Activated naive CD4-positive, alpha-beta T cell (primary cell): ENCODE measurements around the gene LRRC4C.

Source experiments
- DNase-seq, 4 experiments: peaks; one replicate each; lab custom pipeline; 2025; lab: John Stamatoyannopoulos, UW

Gene LRRC4C

DNA sequence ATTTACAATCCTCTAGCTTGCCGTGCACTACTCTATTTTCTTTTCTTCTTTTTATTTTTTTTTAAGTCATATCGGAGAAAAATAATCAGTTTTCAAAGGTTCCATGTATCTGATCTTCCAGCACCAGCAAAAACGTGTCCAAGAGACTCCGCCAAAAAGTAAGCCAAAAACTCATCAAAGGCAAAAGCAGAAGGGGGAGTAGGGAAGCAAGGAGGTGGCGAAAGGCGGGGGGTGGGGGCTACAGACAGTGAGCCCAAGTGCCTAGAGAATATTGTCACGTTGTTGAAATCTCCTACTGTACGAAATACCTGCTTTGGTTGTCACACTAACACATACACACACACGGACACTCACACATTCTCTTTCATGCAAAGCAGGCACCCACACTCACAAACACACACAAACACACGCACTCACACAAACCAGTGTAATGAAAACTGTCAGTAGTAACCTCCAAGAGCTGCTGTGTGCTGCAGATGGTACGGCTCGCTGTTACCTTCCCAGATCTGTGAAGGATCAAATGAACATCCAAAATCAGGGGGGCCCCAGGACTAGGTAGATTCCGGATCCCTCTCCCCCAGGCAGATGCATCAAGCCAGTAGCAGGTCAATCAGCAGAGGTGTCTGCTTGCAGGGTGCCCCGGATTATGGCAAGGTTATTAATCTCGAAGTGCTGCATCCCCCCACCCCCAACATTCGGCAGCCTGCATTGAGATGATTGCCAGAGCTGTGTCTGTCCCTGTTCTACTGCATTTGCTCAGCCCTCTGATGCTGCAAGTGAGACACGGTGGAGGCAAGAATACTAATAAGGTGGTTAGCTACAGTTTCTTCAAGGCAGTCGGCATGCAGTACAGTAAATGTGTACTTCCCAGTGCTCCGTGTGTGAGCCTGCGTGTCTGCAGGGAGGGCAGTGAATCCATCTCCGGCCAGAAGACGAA is at the start of gene LRRC4C:
TSS of gene LRRC4C (minus strand) at position 188 of the 937 bp plus-strand sequence.
- DNase-seq: no peak

GRCh38 chr11:41508121-41508520 is 48.7 kb upstream of the LRRC4C start:
- DNase-seq: no peak

DNA sequence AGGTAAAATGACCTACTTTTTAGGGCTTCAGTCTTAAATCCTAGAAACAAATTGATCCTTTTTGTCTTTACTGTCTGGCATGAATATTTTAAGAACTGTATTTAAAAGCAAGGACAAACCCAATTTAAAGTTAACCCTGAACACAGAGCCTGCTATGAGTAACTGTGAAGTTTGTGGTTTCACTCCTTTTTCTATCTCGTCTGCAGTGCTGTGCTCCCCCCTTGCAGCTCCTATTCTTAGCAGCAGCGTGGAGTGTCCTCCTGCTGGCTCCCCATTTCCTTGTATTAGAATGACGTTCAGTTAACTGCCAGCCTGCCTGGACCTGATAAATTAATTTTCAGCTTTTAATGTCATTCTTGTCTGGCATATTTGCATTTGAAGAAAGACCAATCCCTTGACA is 40.0 kb upstream of the LRRC4C start:
- no peak for DNase-seq

- no peak for DNase-seq
Observed at GRCh38 chr11:41498726-41499125, 39.3 kb upstream of the LRRC4C start.

DNA sequence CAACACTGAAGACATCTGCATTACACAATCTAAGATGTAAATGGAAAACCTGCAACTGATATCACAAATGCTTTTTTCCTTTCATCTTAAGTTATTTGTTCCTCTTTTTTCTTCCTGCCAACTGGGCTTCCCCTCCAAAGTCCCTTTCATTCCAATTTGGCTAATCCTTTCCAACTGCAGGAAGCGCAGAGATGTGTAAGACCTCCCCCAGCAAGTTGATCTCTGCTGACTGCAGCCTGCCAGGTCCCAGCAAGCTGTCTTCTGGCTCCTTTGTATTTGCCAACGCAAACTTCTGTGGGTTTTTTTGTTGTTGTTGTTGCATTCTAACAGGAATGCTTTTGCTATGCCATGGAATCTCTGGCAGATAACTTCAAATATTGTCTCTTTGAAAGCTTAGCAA is 38.5 kb upstream of the LRRC4C start:
- no peak for DNase-seq

- DNase-seq: no peak
Observed at GRCh38 chr11:41494716-41495115, 35.3 kb upstream of the LRRC4C start.

- no peak for DNase-seq
Observed at GRCh38 chr11:41486424-41486823, 27.0 kb upstream of the LRRC4C start.

DNA sequence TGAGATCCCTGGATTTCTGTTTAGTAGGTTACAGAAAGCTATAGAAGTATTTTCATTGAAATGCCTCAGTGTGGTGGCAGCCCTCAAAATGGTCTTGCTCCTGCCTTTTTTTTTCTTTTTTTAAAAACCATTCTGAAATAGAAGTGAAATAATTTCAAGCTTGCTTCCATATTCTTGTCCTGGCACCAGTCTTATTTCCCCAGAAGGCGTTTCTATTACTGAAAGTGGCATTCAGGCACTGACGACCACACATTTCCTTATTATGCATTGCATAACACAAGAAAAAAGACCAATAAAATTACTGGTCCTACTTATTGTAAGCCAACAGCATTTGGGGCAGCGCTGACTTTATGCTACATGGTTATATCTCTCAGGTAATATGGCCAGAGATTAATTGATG is 24.5 kb upstream of the LRRC4C start:
- DNase-seq: no peak

GRCh38 chr11:41479179-41479578 is 19.7 kb upstream of the LRRC4C start:
- no peak for DNase-seq

GRCh38 chr11:41461057-41461681 is 1.7 kb upstream of the LRRC4C start:
- DNase-seq: no peak

DNA sequence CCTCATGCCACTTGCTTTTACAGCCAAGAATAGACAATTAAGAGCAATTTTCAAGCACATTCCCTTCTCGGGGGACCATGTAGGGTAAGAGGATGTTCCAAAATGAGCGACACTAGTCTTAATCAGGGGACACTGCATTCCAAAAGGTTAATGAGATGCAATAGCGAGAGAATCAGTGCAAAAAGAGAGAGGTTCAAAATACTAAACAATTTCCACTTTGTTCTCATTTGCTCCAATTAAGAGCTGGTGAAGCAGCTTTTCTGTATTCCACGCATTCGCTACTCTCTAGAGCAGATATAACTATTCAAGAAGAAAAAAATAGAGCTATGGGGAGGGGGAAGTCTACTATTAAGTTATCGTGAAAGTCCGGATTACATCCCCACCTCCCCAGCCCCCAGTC is 811 bp downstream of the LRRC4C start:
- no peak for DNase-seq

- no peak for DNase-seq
Observed at GRCh38 chr11:41458154-41458553, 1.3 kb downstream of the LRRC4C start.

GRCh38 chr11:41457216-41458014 is 2.0 kb downstream of the LRRC4C start:
- DNase-seq: no peak

DNA sequence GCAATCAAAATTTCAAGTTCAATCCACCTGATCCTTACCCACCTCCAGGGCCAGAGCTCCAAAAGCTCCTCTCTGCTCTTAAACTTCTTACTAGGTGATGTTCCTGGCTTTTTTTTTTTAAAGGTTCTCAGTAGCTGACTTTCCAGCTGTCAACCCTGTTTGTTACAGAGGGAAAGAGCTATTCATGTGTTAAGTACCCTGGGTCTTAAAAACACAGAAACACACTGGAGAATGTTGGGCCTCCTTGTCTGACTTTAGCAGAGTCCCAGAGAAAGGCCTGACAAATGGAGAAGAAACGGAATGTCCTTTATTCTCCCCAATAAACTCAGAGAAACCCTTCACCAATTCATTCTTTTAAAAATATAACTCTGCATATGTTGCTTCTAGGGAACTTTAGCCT is 3.2 kb downstream of the LRRC4C start:
- no peak for DNase-seq

- no peak for DNase-seq
Observed at GRCh38 chr11:41451011-41451410, 8.4 kb downstream of the LRRC4C start.

DNA sequence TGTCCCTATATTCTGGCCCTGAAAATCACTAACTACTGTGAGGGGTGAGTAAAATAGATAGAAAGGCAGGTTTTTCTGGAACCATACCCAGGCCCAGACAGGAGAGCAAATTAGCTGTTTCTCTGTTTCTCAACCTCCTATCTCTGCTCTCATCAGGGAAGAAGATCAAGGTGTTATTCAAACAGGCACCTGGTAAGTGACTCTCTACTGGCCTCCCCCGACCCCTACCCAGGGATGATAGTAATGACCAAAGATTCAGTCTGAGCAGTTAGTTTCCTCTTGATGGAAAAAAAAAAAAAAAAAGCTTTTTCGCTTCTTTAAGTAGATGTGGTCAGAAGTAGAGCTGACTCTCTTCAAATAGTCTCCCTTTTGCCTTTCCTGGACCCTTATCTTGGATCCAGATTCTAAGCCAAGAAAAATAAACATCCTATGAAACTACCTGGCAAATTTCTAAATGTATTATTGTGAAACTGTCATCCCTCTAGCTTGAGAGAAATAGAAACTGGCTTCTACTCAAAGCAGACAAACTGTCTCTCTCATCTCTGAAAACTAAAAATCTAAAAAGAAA is 9.9 kb downstream of the LRRC4C start:
- DNase-seq: no peak

- no peak for DNase-seq
Observed at GRCh38 chr11:41446566-41446965, 12.9 kb downstream of the LRRC4C start.

GRCh38 chr11:41446107-41446506 is 13.3 kb downstream of the LRRC4C start:
- no peak for DNase-seq

GRCh38 chr11:41437006-41437490 is 22.4 kb downstream of the LRRC4C start:
- no peak for DNase-seq

DNA sequence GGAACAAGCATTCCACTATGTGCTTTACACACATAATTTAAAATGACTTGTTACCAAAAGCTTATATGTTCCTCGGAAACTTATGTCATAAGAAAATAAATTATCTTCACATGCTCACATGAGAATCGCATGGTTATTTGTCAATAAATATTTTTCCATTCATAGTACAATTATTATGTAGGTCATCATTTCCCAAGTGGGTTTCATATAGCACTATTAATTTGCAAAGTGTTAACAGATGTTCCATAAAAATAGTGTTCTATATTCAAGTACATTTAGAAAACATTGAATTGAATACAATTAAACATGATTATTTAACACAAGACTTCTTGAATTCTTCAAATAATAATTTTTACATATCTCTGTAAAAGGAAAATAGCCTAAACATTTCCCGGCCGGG is 23.9 kb downstream of the LRRC4C start:
- DNase-seq: no peak

DNA sequence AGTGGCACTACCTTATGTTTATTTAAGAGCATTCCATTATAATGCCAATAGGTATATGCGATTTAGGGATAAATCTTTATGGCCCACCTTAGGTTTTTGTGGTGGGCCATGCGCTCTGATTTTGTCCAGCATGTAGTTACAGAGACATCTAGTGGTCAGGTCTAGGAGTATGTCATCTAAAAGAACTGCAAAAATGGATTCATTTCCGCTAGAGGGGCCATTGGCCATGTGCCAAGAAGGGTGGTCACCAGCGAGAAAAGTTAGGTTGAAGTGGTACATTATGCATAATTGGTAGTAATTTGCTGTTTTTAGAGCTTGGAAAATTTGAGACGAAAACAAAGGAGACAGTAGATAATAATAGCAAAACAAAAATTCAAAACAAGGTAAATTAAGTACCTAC is 27.7 kb downstream of the LRRC4C start:
- DNase-seq: no peak

- DNase-seq: no peak
Observed at GRCh38 chr11:41419901-41420300, 39.6 kb downstream of the LRRC4C start.
